CD4-positive, alpha-beta T cell treated with Interleukin-4 for 4 hours (primary cell): ENCODE measurements around the gene KCNIP3.
"Not testable (repeated sequence)": the region's sequence is repeated elsewhere in the genome, so short reads cannot be mapped to it uniquely, and the experiment has no call there.

ENCODE experiments used
- DNase-seq: peaks from one replicate; pipeline ENCODE4 v3.0.0-alpha.2; 2020

Gene KCNIP3

GRCh38 chr2:95372216-95372829 lies 75.2 kb downstream of the KCNIP3 start:
- no peak for DNase-seq

GRCh38 chr2:95372845-95373244 lies 75.7 kb downstream of the KCNIP3 start:
- DNase-seq, result no peak

DNA sequence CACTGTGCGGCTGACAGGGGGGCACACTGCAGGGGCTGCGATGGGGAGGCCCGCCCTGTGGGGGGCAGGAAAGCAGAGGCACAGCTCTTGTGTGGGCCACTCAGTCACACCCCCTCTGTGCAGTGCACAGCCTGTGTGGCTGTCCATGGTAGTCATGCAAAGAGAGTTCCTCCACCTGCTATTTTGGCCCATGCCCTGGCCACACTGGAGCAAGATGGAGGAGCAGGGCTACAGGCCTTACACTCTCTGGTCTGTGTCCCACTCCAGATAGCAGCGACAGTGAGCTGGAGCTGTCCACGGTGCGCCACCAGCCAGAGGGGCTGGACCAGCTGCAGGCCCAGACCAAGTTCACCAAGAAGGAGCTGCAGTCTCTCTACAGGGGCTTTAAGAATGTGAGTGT lies 76.9 kb downstream of the KCNIP3 start:
- no peak for DNase-seq

DNA sequence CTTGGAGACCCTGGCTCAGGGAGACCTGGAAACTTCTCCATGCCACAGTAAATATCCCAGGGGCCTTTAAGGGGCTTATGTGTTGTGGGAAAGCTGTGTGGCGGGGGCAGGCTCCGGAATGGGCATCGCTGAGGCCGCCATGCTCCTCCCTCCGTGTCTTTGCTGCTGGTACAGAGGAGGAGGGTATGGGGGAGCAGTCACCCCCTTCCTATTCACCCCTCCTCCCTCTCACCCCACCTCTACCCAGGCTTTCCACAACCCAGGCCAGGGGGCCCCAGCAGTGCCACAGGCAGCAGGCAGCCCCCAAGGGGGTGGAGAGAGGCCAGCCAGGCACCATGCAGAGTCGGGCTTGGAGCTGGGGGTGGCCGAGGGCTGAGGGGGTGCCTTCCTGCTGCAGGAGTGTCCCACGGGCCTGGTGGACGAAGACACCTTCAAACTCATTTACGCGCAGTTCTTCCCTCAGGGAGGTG lies 77.3 kb downstream of the KCNIP3 start:
- no peak for DNase-seq

DNA sequence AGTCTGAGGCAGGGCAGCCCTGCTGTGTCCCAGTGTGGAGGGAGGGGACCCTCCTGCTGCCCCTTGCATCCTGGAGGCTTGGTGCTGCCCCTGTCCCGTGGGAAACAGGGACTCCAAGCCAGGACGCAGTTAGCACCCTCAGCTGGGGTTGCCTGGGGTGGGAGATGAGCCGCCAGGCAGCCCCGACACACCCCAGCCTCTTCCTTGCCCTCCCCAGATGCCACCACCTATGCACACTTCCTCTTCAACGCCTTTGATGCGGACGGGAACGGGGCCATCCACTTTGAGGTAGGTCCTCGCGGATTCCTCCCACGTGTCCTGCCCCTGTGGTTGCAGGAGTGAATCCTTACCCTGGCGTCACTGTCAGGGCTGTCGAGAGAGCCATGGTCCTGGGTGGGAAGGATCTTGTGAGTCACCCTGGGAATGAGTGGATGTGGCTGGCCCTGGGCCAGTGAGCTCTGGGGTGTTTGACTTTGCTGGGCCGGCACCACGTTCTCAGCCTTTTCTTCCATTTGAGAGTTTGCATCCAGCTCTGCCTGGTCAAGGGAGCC lies 77.8 kb downstream of the KCNIP3 start:
- no peak for DNase-seq

GRCh38 chr2:95375532-95376150 lies 78.5 kb downstream of the KCNIP3 start:
- no peak for DNase-seq

GRCh38 chr2:95376311-95377215 lies 79.4 kb downstream of the KCNIP3 start:
- no peak for DNase-seq

- DNase-seq, result no peak
Measured at GRCh38 chr2:95377216-95378123, 80.3 kb downstream of the KCNIP3 start.

DNA sequence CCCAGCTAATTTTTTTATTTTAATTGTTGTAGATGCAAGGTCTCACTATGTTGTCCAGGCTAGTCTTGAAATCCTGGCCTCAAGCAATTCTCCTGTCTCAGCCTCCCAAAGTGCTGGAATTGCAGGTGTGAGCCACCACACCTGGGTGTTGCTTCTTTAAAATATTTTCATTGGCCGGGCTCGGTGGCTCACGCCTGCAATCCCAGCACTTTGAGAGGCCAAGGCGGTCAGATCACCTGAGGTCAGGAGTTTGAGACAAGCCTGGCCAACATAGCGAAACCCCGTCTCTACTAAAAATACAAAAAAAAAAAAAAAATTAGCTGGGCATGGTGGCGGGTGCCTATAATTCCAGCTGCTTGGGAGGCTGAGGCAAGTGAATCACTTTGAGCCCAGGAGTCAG lies 81.1 kb downstream of the KCNIP3 start:
- DNase-seq, result not testable (repeated sequence)

GRCh38 chr2:95379371-95379831 lies 82.3 kb downstream of the KCNIP3 start:
- DNase-seq, result no peak

DNA sequence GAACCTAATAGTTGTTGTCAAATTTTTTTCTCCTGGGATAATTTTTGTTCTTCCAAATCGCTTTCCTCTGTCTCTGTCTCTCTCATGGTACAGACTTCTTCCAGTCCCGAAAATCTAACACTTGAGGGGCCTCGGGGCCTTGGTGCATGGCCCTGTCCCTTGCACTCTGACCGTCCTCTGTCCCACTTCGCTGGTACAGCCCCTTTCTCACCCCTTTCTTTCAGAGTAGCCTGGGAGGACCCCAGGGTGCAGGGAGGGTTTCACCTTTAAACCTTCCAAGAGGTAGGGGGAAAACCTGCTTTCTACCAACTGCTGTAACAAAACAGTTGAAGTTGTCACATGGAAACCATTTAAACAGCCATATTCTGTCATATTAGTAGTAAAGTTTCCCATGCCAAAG lies 83.1 kb downstream of the KCNIP3 start:
- no peak for DNase-seq

GRCh38 chr2:95380731-95381130 lies 83.6 kb downstream of the KCNIP3 start:
- DNase-seq, result no peak

DNA sequence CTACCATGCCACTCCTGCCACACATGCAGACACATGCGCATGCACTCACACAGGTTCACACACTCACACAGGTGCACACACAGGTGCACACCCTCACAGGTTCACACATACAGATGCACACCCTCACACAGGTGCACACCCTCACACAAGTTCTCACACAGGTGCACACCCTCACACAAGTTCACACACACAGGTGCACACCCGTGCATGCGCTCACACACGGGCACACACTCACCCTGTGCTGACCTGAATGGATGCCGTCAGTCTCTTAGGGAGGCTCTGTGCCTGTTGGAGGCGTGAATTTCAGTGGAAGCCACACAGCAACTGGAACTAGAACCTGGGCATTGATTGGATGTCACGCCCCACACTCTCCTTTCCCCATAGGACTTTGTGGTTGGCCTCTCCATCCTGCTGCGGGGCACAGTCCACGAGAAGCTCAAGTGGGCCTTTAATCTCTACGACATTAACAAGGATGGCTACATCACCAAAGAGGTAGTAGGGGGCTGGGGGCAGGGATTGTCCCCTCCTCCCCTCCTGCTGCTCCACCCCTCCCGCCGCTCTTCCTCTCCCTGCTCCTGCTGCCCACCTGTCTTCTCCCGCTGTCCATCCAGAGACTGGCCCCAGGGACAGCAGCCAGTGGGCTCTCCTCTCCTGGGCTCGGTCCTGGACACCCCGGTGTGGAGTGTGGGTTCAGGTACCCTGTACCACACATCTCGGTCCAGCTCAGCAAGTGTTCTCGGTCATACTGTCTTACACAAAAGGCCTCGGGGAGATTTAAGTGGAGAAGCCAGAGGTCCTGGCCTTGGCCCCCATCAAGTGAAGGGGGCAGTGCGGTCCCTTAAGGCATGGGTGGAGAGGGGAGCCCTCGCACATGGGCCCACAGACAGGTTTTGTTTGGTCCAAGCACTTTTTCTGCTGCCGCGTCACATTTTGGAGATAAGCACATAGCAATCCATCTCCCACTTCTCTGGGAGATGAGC lies 84.4 kb downstream of the KCNIP3 start:
- DNase-seq, result no peak

DNA sequence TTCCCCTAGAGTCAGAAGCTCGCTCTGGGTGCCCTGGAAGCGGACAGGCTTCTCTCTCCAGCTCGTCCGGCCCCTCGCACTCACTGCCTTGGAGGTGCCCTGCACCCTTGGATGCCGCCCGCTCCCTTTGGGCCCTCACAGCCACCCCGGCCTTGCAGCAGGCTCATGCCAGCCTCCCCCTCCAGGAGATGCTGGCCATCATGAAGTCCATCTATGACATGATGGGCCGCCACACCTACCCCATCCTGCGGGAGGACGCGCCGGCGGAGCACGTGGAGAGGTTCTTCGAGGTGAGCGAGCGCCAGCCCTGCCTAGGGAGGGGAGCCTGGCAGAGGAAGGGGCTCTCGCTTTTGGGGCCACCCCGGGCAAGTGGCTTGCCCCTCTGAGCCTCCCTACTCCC lies 85.0 kb downstream of the KCNIP3 start:
- DNase-seq, result no peak

DNA sequence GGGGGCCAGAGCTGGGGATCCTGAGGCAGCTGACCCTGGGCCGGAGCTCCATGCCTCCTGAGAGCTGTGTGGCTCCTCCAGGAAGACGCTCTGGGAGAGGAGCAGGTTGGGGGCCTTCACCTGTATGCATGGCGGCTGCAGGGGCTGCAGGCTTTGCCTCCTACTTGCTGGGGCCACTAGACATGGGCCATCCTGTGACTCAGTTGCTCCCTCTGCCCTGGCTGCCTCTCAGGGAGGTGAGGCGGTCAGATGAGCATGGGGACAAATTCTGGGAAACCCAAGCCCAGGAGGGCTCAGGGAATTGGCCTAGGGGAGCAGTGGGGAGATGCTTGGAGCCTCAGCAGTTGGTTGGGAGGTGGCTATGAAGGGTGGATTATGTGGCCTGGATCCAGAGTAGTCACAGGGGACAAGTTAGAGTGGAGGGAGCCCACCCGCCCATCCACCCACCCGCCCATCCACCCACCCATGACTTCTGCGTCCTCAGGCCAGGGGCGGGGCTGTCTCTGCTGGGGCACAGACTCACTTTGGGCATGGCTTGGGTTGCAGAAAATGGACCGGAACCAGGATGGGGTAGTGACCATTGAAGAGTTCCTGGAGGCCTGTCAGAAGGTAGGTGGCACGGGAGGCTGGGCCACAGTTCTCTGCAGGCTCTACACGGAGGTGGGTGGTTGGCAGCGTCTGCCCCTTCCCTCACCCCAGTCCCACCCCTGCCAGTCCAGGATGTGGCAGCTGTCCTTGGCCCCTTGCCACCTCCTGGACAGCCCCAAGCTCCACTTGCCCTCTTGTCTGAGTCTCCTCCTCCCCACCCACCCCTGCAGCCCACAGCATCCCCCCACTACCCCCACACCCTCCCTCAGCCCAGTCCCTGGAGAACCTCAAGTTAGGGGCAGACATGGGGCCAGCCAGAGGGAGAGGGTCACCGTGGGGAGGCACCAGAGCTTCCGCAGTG lies 85.8 kb downstream of the KCNIP3 start:
- DNase-seq, result no peak

DNA sequence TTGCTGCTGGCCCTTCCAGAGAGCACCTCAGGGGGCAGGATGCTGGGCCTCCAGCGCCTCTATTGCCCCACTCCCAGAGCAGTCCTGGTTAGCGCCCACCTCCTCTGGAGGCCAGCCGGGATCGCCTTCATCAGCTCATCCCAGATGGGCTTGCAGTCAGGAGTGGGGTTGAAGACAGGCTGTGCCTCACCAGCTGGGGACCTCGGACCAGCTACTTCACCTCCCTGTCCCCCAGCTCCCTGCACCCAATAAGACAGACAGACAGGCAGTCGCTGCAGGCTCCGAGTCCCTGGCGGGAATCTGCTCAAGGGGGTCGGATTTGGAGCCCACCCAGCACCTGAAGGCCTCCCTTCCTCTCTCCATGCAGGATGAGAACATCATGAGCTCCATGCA lies 86.5 kb downstream of the KCNIP3 start:
- DNase-seq, result no peak

GRCh38 chr2:95384854-95385569 lies 87.9 kb downstream of the KCNIP3 start:
- no peak for DNase-seq

- no peak for DNase-seq
Measured at GRCh38 chr2:95385570-95385984, 88.4 kb downstream of the KCNIP3 start.

DNA sequence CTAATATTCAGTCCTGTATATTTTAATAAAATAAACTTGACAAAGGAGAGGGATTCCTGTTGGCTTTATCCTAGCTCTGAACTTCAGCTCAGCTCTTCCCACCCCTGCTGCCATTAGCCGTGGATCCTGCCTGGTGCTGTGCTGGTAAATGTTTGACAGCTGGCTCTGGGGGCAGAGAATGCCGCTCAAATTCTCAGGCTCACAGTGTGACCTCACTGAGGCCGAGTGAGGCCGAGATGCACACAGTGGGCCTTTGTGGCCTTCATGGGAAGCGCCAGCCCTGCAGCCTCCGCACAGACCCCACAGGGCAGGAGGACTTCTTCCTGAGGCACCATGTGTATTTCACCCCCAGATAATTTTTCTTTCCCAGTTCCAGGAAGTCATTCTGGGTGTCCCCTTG lies 88.9 kb downstream of the KCNIP3 start:
- DNase-seq, result no peak
